Measurements from ENCODE around the gene SLC15A4. TPM values are rescaled to one million over a fixed set of nuclear protein-coding genes. Genes with fewer than 3 reads are reported as not detected.
A peak's percentile ranks its signal among the peaks of the same experiment; 100 is the strongest.

The SLC15A4 gene
- total RNA-seq, 1 experiment from 2014 or later = 14.3 TPM

- CTCF ChIA-PET = no interaction called here
- DNase-seq = no peak
Measured at GRCh38 chr12:128771681-128772080, 52.1 kb downstream of the SLC15A4 start.

GRCh38 chr12:128767518-128767917 lies 56.2 kb downstream of the SLC15A4 start:
- no peak overlapping the region for H3K27ac ChIP-seq
- peaks cover 89% of the 10 kb centered on the region for H3K27me3 ChIP-seq (ENCODE audit: insufficient read depth, low read depth)
- no peak overlapping the region for H3K4me3 ChIP-seq
- no TSS peak for BruUV-seq (replicated peaks)
- H3K9me2 ChIP-seq (ENCODE audit: insufficient read depth) = no peaks in the 10 kb centered on the region
- no peaks in the 10 kb centered on the region for H3K36me3 ChIP-seq (ENCODE audit: low read depth)
- no peaks in the 10 kb centered on the region for H3K79me2 ChIP-seq (ENCODE audit: low read depth)
- H4K20me1 ChIP-seq (ENCODE audit: insufficient read depth) = no peaks in the 10 kb centered on the region; the same call in 1 of the 2 replicates
- POLR2A ChIA-PET (ENCODE audit: unreplicated experiment) = no interaction called here
- no peaks in the 10 kb centered on the region for H3F3A ChIP-seq (ENCODE audit: insufficient read depth, low read depth)
- H3K4me1 ChIP-seq (replicated peaks; ENCODE audit: insufficient read depth) = no peaks in the 10 kb centered on the region
- CTCF ChIA-PET = no interaction called here
- no peak overlapping the region for H3K4me2 ChIP-seq
- intact Hi-C loops (cut with micrococcal nuclease; ENCODE audit: unreplicated experiment) = no loop called here
- no peak for DNase-seq
- no peak overlapping the region for H2AFZ ChIP-seq
- H3K9me3 ChIP-seq (ENCODE audit: insufficient read depth, low read depth) = no peaks in the 10 kb centered on the region
- TF ChIP-seq EZH2 (IDR thresholded peaks at IDR 0.05; ENCODE audit: low read depth) (no peak), CTCF (conservative IDR thresholded peaks at IDR 0.05) (no peak)

More at GRCh38 chr12:128771681-128772080, 52.1 kb downstream of the SLC15A4 start:
- H3K4me2 ChIP-seq = no peak overlapping the region
- no peaks in the 10 kb centered on the region for H3K4me1 ChIP-seq (replicated peaks; ENCODE audit: insufficient read depth)
- no peak overlapping the region for H3K27ac ChIP-seq
- H3K27me3 ChIP-seq (ENCODE audit: insufficient read depth, low read depth) = peaks cover 70% of the 10 kb centered on the region
- H3K9me2 ChIP-seq (ENCODE audit: insufficient read depth) = no peaks in the 10 kb centered on the region
- H2AFZ ChIP-seq = no peak overlapping the region
- H3K4me3 ChIP-seq = no peak overlapping the region
- H3K36me3 ChIP-seq (ENCODE audit: low read depth) = no peaks in the 10 kb centered on the region
- intact Hi-C loops (cut with micrococcal nuclease; ENCODE audit: unreplicated experiment) = no loop called here
- H3F3A ChIP-seq (ENCODE audit: insufficient read depth, low read depth) = no peaks in the 10 kb centered on the region
- no peaks in the 10 kb centered on the region; the same call in 1 of the 2 replicates for H4K20me1 ChIP-seq (ENCODE audit: insufficient read depth)
- no peaks in the 10 kb centered on the region for H3K79me2 ChIP-seq (ENCODE audit: low read depth)
- H3K9me3 ChIP-seq (ENCODE audit: insufficient read depth, low read depth) = no peaks in the 10 kb centered on the region
- POLR2A ChIA-PET (ENCODE audit: unreplicated experiment) = no interaction called here
- BruUV-seq (replicated peaks) = no TSS peak
- TF ChIP-seq CTCF (conservative IDR thresholded peaks at IDR 0.05) (no peak), EZH2 (IDR thresholded peaks at IDR 0.05; ENCODE audit: low read depth) (no peak)

GRCh38 chr12:128766738-128767501 lies 56.8 kb downstream of the SLC15A4 start:
- no TSS peak for BruUV-seq (replicated peaks)
- CTCF ChIA-PET = no interaction called here
- Histone ChIP-seq H3K27ac (no peak overlapping the region), H4K20me1 (ENCODE audit: insufficient read depth) (no peaks in the 10 kb centered on the region; the same call in 1 of the 2 replicates), H3K9me3 (ENCODE audit: insufficient read depth, low read depth) (no peaks in the 10 kb centered on the region), H2AFZ (no peak overlapping the region), H3K4me3 (no peak overlapping the region), H3K36me3 (ENCODE audit: low read depth) (no peaks in the 10 kb centered on the region), H3F3A (ENCODE audit: insufficient read depth, low read depth) (no peaks in the 10 kb centered on the region), H3K9me2 (ENCODE audit: insufficient read depth) (no peaks in the 10 kb centered on the region), H3K79me2 (ENCODE audit: low read depth) (no peaks in the 10 kb centered on the region), H3K27me3 (ENCODE audit: insufficient read depth, low read depth) (peaks cover 91% of the 10 kb centered on the region), H3K4me1 (replicated peaks; ENCODE audit: insufficient read depth) (no peaks in the 10 kb centered on the region), H3K4me2 (no peak overlapping the region)
- intact Hi-C loops (cut with micrococcal nuclease; ENCODE audit: unreplicated experiment) = no loop called here
- POLR2A ChIA-PET (ENCODE audit: unreplicated experiment) = no interaction called here
- TF ChIP-seq CTCF (conservative IDR thresholded peaks at IDR 0.05) (no peak), EZH2 (IDR thresholded peaks at IDR 0.05; ENCODE audit: low read depth) (0 out of 2 replicates have a peak, but pooled peaks have one; percentile 62)
- no peak for DNase-seq
